ENCODE data around the gene PKD2.
"Not testable (repeated sequence)": the region's sequence is repeated elsewhere in the genome, so short reads cannot be mapped to it uniquely, and the experiment has no call there.

Gene PKD2

DNA sequence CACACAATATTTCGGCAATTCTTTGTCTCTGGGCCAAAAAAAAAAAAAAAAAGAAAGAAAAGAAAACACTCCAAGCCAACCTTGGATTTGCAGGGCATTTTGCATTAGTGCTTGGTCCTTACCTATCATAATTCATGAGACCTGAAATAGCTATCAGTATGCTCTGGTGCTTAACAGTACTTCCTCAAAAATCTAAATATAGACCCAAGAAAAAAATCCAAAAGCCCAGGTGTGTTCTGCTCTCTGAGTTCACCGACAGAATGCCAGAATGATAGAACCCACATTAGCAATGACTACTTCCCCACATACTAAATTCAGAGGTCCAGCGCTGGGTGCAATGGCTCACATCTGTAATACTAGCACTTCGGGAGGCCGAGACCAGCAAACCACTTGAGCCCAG, 108.2 kb downstream of the PKD2 start:
- no peak for DNase-seq (ENCODE audit: low spot score)

GRCh38 chr4:88119943-88120342, 112.5 kb downstream of the PKD2 start:
- DNase-seq (ENCODE audit: low spot score), result no peak

GRCh38 chr4:88122260-88122659, 114.8 kb downstream of the PKD2 start:
- DNase-seq (ENCODE audit: low spot score), result not testable (repeated sequence)

Measured in iPS-NIHi11 (cell line).